Measurements from ENCODE around the gene KREMEN1.

Gene KREMEN1

DNA sequence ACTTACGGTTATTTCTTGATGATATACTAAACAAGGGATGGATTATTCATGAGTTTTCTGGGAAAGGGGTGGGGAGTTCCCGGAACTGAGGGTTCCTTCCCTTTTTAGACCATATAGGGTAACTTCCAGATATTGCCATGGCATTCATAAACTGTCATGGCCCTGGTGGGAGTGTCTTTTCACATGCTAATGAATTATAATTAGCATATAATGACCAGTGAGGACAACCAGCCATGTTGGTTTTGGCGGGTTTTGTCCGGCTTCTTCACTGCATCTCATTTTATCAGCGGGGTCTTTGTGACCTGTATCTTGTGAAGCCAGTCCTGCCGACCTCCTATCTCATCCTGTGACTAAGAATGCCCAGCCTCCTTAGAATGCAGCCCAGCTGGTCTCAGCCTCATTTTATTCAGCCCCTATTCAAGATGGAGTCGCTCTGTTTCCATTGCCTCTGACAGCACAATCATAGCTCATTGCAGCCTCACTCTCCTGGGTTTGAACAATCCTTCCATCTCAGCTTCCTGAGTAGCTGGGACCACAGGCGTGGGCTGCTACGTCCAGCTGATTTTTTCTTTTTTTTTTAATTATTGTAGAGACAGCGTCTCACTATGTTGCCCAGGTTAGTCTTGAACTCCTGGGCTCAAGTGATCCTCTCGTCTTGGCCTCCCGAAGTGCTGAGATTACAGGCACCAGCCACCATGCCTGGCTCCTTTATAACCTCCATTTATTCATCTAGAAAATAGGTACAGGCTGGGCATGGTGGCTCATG, 80.3 kb downstream of the KREMEN1 start:
- DNase-seq, result no peak

DNA sequence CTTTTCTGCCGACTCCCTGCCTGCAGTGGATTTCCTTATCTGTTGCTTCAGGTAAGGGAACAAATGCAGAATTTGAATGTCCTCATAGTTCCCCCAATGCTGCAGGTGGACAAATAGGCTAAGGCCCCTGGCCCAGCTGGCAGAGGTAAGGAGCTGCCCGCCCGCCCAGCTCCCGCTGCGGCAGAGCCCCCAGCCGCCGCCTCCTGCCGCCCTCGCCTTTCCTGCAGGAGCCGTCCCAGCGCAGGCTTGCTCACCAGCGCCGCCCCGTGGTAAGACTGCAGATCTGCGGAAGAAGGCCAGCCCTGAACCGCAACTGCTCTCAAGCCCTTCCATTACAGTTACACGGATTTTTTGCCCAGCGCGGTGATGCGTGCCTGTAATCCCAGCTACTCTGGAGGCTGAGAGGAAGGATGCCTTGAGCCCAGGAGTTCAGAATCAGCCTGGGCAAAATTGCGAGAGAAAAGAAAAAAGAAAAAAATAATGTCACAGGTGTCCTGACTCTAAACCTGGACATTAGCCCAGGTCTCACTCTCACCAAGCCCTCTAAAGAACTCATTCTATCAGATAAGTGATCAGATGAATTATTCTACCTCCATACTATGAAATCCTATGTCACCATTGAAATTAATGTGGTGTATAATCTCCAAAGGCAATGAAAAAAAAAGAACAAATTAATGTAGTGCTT, 81.7 kb downstream of the KREMEN1 start:
- peak in 12 of 14 donors; percentile 18 to 86 (median 55) for DNase-seq

DNA sequence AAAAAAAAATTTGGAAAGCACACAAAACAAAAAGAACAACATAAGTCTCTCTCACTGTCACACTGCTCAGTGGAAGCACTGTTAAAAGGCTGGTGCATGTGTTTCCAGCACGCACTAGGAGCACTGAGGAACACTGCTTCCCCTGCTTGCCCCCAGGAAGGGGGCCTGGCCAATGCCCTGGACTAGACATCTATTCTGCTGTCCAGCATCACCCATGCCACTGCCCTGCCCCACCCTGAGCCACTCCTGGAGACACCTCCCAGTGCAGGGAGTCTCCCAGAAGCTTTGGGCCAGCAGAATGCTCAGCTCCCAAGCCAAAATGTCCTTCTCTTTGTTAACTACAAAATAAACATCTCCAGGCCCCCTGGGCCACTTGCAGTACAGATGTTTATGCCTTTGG, 83.1 kb downstream of the KREMEN1 start:
- DNase-seq, result no peak

DNA sequence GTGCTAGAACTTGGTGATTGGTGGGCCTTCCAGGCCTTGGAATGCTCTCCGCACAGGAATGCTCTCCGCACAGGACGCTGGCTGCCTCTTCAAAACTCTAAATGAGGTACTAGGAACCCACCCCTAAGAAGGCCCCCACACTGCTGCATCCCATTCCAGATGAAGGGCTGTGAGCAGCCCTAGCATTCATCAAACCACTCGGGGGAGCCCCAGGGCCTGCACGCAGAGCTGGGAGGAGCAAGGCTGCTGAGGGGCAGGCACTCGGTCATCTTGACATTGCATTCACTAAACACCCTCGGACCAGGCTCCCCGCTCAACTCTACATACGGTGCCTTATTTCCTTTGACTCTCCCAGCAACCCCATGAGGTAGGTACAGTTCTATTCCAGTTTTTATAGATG, 83.7 kb downstream of the KREMEN1 start:
- DNase-seq, result peak in 1 of 14 donors; percentile 16

DNA sequence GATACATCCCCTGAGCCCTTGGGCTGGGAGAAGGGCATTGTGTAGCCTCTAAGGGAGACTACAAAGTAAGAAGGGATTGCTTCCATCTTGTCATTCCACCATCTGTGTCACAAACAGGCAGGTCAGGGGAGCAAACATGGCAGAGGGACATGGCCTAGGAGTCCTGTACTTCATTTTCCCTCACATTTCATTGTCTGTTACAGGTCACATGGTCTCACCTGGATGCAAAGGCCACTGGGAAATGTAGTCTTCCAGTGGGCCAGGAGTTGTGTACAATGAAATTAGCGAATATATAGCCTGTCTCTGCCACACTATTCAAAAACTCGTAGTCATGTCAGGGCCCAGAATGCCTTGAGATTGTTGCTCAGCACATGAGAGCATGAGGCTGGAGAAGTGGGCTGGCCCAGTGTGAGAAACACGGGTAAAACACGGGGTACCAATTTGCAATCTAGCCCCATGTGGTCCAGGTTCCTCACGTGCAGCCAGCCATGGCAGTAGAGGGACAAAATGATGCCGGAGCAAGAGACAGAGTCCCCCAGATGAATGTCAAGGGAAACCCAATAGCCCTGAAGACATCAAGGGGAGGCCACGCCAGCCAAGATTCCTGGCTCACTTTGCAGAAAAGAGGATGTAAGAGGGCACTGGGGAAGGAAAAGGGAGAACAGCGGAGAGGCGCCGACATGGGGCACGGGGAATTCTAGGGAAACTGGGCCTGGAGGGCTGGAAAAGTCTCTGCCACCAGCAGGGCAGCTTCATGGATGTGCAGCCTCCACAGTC, 85.1 kb downstream of the KREMEN1 start:
- no peak for DNase-seq

DNA sequence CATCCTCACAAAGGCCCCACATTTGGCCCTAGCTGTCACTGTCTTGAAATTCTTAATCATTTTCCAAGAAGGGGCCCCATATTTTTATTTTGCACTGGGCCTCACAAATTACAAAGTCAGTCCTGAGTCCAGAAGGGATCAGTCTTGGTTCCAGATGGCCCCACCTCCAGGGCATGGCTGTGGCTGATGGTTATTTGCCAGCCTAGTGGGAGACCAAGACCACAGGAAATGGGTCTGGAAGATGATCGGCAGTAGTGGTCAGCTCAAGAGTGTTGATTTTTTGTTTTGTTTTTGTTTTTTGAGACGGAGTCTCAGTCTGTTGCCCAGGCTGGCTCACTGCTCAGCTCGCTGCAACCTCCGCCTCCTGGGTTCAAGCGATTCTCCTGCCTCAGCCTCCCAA, 85.7 kb downstream of the KREMEN1 start:
- DNase-seq, result no peak

DNA sequence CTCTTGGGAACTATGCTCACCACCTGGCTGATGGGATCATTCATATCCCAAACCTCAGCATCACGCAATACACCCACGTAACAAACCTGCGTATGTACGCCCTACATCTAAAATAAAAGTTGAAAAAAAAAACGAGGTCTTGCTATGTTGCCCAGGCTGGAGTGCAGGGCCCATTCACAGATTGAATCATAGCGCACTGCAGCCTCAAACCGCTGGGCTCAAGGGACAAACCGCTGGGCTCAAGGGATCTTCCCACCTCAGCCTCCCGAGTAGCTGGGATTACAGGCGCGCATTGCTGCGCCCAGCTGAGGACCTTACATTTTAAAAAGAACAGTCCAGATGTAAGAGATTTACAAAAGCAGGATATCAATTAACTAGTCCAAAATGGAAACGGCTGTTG, 91.0 kb downstream of the KREMEN1 start:
- no peak for DNase-seq

DNA sequence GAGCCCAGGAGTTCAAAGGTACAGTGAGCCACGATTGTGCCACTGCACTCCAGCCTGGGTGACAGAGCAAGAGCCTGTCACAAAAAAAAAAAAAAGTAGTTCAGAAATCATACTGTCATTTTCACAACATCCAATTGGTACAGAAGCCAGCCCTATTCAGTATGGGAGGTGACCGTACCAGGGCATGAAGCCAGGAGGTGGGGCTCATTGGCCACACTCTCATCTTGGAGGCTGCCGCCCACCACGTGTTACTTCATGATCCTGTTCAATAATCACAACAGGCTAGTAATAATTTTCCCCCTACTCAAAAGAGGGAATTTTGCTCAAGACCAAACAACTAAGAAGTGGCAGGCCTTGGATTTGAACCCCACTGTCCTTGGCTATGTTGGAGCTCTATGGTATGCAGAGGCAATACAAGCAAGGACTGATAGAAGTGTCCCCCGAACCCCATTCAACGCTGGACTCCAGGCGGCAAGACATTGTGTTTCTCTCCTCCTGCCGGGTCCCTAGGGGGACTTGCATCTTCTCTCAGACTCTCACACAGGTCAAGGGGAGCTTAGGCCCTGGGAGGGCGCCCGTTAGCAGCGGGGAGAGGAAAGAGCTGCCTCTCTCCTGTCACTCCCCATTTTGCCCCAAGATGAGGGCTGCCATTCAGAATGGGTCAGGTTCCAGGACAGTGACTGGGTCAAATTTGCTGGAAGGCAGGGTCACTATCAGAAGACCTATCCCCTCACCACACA, 92.7 kb downstream of the KREMEN1 start:
- DNase-seq, result no peak

DNA sequence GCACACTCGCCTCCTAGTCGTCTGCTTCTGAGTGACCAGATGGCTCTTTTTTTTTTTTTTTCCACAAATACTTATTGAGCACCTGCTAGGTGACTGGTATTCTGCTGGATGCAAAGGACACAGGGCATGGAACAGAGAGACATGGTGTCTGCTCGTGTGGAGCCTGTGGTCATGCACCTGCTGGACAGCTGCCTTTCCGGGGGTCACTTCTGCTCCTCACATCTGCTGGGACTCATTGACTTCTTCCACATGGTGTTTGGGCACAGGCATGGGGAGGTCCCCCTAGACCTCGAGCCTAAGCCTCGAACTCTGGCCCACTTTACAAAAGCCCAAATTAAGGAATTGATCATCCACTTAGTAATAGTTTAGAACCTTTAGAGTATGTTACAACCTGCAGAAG, 93.3 kb downstream of the KREMEN1 start:
- DNase-seq, result no peak

DNA sequence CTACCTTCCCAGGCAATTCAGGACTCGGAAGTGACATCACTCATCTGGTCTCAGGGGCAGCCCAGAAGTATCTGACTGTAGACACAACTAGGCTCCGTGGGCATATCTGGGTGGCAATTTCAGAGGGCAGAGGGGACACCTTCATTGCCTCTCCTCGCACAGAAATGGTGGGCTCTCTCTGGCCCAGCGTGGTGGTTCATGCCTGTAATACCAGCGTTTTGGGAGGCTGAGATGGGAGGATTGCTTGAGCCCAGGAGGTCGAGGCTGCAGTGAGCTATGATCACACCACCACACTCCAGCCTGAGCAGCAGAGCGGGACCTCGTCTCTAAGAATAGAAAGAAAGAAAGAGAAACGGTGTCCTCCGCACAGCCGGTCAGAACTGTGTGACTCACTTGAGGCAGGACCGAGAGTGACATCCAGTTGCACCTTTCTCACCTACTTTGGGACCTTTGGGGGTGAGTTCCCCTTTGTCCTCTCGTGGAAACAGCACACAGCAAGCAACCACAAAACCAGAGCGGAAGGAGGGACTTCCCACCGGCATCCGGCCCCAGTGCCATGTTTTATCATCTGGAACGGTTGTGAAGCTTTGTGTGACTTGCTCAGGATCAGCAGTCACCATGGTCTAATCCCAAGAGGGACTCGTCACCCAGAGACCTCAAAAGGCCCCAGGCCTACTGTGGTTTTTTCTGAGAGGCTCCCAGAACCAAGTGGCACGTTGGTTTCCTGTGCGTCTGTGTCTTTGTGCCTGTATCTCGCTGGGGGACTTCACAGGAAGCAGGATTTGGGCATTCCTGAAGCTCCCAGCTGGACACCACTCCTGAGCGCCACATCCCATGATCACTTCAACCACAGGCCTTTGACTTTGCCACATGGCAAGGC, 94.4 kb downstream of the KREMEN1 start:
- no peak for DNase-seq

DNA sequence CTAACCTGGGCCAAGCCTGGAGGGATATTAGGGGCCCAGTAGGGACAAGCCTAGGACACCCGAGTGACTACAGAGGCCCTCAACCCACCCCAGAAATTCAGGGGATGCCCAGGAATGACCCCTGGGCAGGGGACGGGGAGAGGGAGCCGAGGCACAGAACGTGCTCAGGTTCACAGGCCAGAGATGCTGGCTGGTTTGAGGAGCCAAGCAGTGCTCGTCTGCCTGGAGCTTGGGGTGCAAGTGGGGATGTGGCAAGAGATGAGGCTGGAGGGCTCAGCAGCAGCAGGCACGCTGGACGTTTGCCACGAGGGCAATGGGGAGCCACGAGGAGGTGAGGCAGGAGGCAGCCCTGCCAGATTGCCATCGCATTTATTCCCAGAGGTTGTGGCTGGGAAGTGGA, 98.9 kb downstream of the KREMEN1 start:
- no peak for DNase-seq

DNA sequence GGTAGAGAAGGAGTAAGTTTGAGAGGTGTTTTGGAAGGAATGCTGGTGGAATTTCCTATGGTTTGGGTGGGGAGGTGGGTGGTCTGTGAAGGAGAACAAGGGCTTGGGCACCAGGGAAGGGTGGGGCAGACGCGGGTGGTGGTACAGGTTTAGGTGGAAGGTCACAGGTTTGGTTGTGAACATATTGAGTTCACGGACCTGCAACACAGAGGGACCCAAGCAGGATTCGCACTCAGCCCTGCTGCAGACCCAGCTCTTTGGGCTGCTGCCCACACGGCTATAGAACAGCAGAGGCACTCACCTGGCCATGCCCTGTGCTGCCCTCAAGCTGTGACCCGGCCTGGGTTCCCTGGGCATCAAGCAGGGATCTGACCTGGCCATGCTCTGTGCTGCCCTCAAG, 99.4 kb downstream of the KREMEN1 start:
- no peak for DNase-seq

DNA sequence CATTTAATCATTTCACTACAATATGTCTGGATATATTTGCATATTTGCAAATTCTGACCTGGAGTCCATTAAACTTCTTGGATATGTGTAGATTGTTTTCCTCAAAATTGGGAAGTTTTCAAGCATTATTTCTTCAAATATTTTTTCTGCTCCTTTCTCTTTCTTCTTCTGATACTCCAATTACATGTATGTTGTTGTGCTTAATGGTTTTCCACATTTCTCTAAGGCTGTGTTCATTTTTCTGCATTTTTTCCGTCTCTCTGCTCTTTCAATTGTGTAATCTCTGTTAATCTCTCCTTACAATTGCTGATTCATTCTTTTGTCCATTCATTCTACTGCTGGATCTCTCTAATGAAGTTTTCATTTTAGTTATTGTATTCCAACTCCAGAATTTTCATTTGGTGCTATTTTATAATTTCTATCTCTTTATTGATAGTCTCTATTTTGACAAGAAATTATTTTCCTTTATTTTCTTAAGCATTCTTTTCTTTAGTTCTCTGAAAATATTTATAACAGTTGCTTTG, 102.5 kb downstream of the KREMEN1 start:
- no peak for DNase-seq

DNA sequence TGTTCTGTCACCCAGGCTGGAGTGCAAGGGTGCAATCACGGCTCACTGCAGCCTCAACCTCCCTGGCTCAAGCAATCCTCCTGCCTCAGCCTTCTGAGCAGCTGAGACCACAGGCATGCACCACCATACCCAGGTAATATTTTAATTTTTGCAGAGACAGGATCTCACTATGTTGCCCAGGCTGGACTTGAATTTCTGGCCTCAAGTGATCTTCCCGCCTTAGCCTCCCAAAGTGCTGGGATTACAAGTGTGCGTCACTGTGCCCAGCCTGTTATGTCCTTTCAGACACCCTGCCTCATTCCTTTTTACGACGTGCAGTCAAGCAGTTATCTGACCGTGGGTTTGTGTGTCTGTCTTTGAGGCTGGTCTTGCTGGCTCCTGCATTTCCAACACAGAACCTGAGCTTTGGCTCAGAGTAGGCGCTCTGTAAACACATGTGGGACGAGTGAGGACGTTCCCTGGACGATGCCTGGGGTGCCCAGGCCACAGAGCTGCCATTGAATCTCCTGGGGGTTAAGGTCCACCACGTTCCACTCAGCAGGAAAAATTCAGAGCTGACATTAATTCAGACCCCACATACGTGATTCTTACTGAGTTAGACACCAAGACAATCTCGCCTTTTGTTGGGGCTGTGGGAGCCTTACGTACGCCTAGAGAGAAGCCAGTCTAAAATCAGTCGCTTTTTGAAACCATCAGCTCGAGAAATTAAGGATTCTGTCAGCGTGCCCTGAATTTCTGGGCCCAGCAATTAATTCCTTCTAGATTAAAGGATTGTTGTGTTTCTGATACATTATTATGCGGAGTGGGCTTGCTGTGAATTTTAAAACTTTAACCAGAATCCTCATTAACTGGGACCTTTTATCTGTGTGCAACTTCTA, 111.4 kb downstream of the KREMEN1 start:
- DNase-seq, result no peak

DNA sequence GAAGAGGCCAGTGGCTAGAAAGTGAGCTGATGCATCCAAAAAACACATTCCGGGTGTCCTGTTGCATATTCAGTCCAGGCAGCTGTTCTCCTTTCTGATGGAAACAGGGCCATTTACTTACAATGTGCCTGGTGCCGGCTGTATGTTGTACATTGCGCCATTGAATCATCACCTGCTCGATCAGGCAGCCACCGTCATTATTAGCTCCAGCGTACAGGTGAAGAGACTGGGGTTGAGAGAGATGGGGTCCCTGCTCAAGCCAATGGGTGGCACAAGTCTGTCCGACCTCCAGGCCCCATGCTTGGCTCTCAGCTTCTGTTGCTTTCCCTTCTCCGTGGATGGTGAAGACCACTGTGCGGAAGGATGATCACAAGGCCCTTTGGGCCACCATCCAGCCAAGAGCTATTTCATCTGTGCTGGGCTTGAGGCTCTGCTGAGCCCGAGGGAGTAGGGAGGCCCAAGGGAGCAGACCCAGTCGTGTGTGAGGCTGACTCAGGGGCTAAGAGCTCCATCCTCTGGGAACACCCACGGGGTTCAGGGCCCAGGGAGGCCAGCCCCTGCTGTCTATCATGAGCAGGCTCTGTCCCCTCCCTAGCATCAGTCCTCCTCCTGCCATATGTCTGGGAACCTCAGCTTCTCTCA, 112.1 kb downstream of the KREMEN1 start:
- no peak for DNase-seq

DNA sequence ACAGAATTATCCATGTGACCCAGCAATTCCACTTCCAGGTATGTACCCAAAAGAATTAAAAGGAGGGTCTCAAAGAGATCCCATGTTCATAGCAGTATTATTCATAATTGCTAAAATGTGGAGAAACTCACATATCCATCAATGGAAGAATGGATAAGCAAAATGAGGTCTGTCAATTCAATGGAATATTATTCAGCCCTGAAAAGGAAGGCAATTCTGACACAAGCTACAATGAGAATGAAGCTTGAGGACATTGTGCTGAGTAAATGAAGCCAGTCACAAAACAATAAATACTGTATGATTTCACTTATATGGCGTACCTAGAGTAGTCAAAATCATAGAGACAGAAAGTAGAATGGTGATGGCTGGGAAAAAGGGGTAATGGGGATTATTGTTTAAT, 113.5 kb downstream of the KREMEN1 start:
- no peak for DNase-seq

DNA sequence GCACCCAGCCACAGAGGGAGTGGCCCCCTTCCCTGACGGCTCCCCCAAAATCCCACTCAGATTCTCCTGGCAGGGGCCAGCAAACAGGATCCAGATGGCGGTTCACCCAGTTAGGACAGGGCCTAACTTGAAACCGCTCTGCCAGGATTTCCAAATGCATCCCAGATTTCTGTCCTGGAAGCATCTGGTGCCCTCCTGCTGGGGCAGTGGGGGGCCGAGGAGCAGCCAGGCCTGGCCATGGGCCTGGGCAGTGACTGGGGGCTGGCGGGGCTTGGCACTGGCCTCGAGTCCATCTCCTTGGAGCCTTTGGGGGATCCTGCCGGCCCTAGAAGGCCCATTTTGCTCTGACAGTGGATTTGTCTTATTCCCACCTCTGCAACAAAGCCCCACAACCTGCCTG, 115.0 kb downstream of the KREMEN1 start:
- peak in 2 of 14 donors; percentile 8 to 52 for DNase-seq

DNA sequence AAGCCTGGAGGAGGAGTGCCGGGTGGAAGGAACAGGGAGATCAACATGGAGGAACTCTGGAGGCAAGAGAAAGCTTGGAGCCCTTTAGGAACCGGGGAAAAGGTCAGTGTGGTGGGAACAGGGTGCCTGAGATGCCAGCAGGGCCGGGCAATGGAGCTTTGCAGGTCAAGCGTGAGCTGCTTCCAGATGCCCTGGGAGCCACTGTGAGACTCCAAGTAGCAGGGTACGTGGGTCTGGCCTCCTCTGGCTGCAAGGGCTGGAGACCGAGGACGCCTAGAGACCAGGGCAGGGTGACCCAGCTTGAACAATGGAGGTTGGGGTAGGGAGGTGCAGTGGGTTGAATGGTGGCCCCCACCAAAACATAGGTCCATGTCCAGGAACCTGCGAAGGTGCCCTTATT, 117.2 kb downstream of the KREMEN1 start:
- DNase-seq, result no peak

DNA sequence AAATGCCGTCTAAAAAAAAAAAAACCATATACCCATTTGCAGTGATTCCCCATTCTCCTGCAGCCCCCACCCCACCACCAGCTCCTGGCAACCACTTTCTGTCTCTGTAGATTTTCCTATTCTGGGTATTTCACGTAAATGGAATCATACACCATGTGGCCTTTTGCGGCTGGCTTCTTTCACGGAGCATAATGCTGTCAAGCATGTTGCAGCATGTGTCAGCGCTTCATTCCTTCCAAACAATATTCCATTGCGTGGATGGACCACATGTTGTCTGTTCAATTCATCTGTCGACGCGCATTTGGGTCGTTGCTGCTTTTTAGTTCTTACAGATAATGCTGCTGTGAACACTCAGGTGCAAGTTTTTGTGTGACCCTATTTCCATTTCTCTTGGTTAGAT, 118.1 kb downstream of the KREMEN1 start:
- DNase-seq, result no peak

DNA sequence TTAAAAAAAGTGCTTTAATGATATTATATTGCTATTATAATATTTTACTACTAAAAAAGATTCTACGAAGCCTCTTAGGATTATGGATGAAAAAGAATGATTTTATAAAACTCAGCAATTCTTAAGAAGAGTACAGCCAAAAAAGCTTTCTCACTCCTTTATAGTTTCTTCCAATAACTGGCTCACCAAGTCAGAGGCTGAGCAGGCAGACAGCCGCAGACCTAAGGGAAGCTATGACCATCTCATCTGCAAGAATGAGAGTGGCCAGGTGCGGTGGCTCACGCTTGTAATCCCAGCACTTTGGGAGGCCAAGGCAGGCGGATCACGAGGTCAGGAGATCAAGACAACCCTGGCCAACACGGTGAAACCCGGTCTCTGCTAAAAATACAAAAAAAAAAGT, 120.2 kb downstream of the KREMEN1 start:
- DNase-seq, result no peak

Data from C1 segment of cervical spinal cord (tissue), 14 donors.